Liver (tissue), 9 donors: ENCODE results near the gene SHFL. TPM values are rescaled to one million over a fixed set of nuclear protein-coding genes. Genes with fewer than 3 reads are reported as not detected.

ENCODE experiments used
- DNase-seq: peaks from one replicate; pipeline ENCODE4 v3.0.0-alpha.2; 2017; ENCODE audit warnings: low spot score
- H3K27ac ChIP-seq, 2 donors: one replicate each; pipeline ENCODE4 v1.7.0; 2013; ENCODE audit warnings: inconsistent platforms in 2 of 2, low read length in 2 of 2, control low read depth in 1 of 2, low read depth in 1 of 2, mild to moderate bottlenecking in 1 of 2
- H3K27me3 ChIP-seq, 4 donors: one replicate each; pipeline versions ENCODE4 v1.6.1 to v1.7.0; 2013; ENCODE audit warnings: low read length in 3 of 4, inconsistent platforms in 1 of 4, mild to moderate bottlenecking in 1 of 4, moderate library complexity in 1 of 4; ENCODE audit not compliant: control insufficient read depth in 4 of 4, insufficient read depth in 4 of 4
- H3K36me3 ChIP-seq, 4 donors: one replicate each; pipeline versions ENCODE4 v1.6.1 to v1.7.0; 2013; ENCODE audit warnings: low read length in 3 of 4, mild to moderate bottlenecking in 3 of 4, low read depth in 1 of 4, moderate library complexity in 1 of 4; ENCODE audit not compliant: control insufficient read depth in 4 of 4, insufficient read depth in 3 of 4
- H3K4me1 ChIP-seq, 4 donors: one replicate each; pipeline versions ENCODE4 v1.6.1 to v1.7.0; 2013; ENCODE audit warnings: low read length in 3 of 4, mild to moderate bottlenecking in 3 of 4, moderate library complexity in 1 of 4; ENCODE audit not compliant: control insufficient read depth in 4 of 4, insufficient read depth in 4 of 4
- H3K4me3 ChIP-seq, 3 donors: one replicate each; pipeline versions ENCODE4 v1.6.1 to v1.7.0; 2013; ENCODE audit warnings: low read length in 3 of 3, control low read depth in 1 of 3, low read depth in 1 of 3, mild to moderate bottlenecking in 1 of 3
- H3K9ac ChIP-seq, 2 donors: one replicate each; pipeline ENCODE4 v1.7.0; 2013; ENCODE audit warnings: low read length in 2 of 2, mild to moderate bottlenecking in 2 of 2, moderate library complexity in 2 of 2, control low read depth in 1 of 2, low read depth in 1 of 2
- H3K9me3 ChIP-seq, 4 donors: one replicate each; pipeline versions ENCODE4 v1.6.1 to v1.7.0; 2013; ENCODE audit warnings: low read length in 3 of 4; ENCODE audit not compliant: control insufficient read depth in 4 of 4
- EGR1 ChIP-seq, 2 donors: IDR thresholded peaks; 2 replicates each; pipeline ENCODE4 v1.6.1; 2016 to 2018; ENCODE audit warnings: antibody characterized with exemption in 2 of 2, low read depth in 2 of 2
- FOXA1 ChIP-seq: IDR thresholded peaks from 2 replicates; pipeline ENCODE4 v1.6.1; 2016; ENCODE audit warnings: antibody characterized with exemption
- FOXA2 ChIP-seq: IDR thresholded peaks from 2 replicates; pipeline ENCODE4 v1.6.1; 2016; ENCODE audit warnings: antibody characterized with exemption
- GABPA ChIP-seq, 2 donors: IDR thresholded peaks in 1 of 2; conservative IDR thresholded peaks in 1 of 2; 2 replicates each; pipeline ENCODE4 v1.6.1; 2016; ENCODE audit warnings: antibody characterized with exemption in 2 of 2, mild to moderate bottlenecking in 1 of 2, moderate library complexity in 1 of 2
- HNF4A ChIP-seq, 2 donors: conservative IDR thresholded peaks; 2 replicates each; pipeline ENCODE4 v1.6.1; 2016; ENCODE audit warnings: antibody characterized with exemption in 2 of 2, mild to moderate bottlenecking in 2 of 2
- HNF4G ChIP-seq: IDR thresholded peaks from 2 replicates; pipeline ENCODE4 v1.6.1; 2016; ENCODE audit warnings: antibody characterized with exemption
- JUND ChIP-seq, 2 donors: IDR thresholded peaks; 2 replicates each; pipeline ENCODE4 v1.6.1; 2016; ENCODE audit warnings: antibody characterized with exemption in 2 of 2
- NR2F2 ChIP-seq: IDR thresholded peaks from 2 replicates; pipeline ENCODE4 v1.6.1; 2016; ENCODE audit warnings: antibody characterized with exemption
- RAD21 ChIP-seq, 2 donors: IDR thresholded peaks; 2 replicates each; pipeline ENCODE4 v1.6.1; 2016; ENCODE audit warnings: antibody characterized with exemption in 2 of 2, mild to moderate bottlenecking in 2 of 2
- RXRA ChIP-seq, 2 donors: IDR thresholded peaks; 2 replicates each; pipeline ENCODE4 v1.6.1; 2017 to 2018; ENCODE audit warnings: antibody characterized with exemption in 2 of 2, mild to moderate bottlenecking in 1 of 2
- SP1 ChIP-seq: IDR thresholded peaks from 2 replicates; pipeline ENCODE4 v1.6.1; 2018; ENCODE audit warnings: antibody characterized with exemption, mild to moderate bottlenecking
- TAF1 ChIP-seq: conservative IDR thresholded peaks from 2 replicates; pipeline ENCODE4 v1.6.1; 2016; ENCODE audit warnings: antibody characterized with exemption, mild to moderate bottlenecking
- YY1 ChIP-seq: IDR thresholded peaks from 2 replicates; pipeline ENCODE4 v1.6.1; 2016; ENCODE audit warnings: antibody characterized with exemption, mild to moderate bottlenecking
- WGBS: extraction: QIAGEN DNeasy Blood & Tissue Kit; methylation state at CpG from one replicate; pipeline ENCODE4 v1.1.7; 2013; 5-methylcytosine and 5-hydroxymethylcytosine counted together
- polyA plus RNA-seq, 2 donors: library from polyadenylated mRNA; stranded (reverse) in 1 of 2; unstranded in 1 of 2; fragments of 200-250 nt in 1 of 2; fragments of >200 nt in 1 of 2; fragmentation: Nextera tagmentation in 1 of 2; extraction: Ambion mirVana in 1 of 2; gene quantifications; one replicate each; pipeline versions ENCODE4 v1.2.1 to v1.2.3, GENCODE V29; 2013 to 2015
- total RNA-seq, 2 donors: library from RNA; depleted of rRNA; stranded (reverse); fragments of >200 nt; gene quantifications; one replicate each; pipeline ENCODE4 v1.2.3, GENCODE V29; 2014
- TF ChIP-seq, protein P1 (sequence below): IDR thresholded peaks from 2 replicates; pipeline ENCODE4 v1.6.1; 2016; ENCODE audit warnings: antibody characterized with exemption
- TF ChIP-seq, protein P2 (sequence below): IDR thresholded peaks from 2 replicates; pipeline ENCODE4 v1.6.1; 2016; ENCODE audit warnings: antibody characterized with exemption
- TF ChIP-seq, protein P3 (sequence below): fragments of 150-350 bp; IDR thresholded peaks from 2 replicates; pipeline ENCODE4 v1.5.1; 2017; ENCODE audit warnings: improper control_type of control experiment, low read depth, low read length; ENCODE audit not compliant: missing input control
- TF ChIP-seq, protein P4 (sequence below): IDR thresholded peaks from 2 replicates; pipeline ENCODE4 v1.6.1; 2016; ENCODE audit warnings: antibody characterized with exemption, mild to moderate bottlenecking
- TF ChIP-seq, protein P5 (sequence below): IDR thresholded peaks from 2 replicates; pipeline ENCODE4 v1.6.1; 2016; ENCODE audit warnings: antibody characterized with exemption
- donor health status: healthy.
- donor health status: healthy.
- donor health status: healthy.
- donor health status: healthy.
- donor health status: healthy.

SHFL gene
- total and polyA plus RNA-seq, 4 donors: 13.1 to 104 (median 84.7) TPM

DNA sequence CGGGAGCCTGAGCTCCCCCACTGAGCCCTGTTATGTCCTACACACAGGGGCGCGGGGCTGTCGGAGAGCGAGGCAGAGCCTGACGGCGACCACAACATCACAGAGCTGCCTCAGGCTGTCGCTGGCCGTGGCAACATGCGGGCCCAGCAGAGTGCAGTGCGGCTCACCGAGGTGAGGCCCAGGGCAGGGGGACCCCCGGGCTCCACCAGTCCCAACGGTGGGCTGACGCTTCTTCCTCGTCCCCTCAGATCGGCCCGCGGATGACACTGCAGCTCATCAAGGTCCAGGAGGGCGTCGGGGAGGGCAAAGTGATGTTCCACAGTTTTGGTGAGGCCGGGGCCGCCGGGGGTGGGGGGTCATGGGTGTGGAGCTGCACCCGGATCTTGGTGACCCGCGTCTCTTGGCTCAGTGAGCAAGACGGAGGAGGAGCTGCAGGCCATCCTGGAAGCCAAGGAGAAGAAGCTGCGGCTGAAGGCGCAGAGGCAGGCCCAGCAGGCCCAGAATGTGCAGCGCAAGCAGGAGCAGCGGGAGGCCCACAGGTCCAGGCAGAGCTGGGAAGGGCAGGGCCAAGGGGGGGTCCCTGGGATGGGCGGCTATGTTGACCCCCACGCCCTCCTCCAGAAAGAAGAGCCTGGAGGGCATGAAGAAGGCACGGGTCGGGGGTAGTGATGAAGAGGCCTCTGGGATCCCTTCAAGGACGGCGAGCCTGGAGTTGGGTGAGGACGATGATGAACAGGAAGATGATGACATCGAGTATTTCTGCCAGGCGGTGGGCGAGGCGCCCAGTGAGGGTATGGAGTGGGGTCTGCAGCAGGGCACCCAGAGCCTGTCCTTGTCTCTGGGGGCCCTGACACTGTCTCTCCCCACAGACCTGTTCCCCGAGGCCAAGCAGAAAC lies 24.2 kb downstream of the SHFL start:
- no peak for DNase-seq
- no peak overlapping the region for H3K27ac ChIP-seq
- no peak overlapping the region for H3K4me3 ChIP-seq
- H3K4me1 ChIP-seq: peaks cover 0 to 13% (median 11%) of the 10 kb centered on the region in 4 donors
- H3K27me3 ChIP-seq: no peaks in the 10 kb centered on the region
- WGBS: 94% methylated on average over 44 of the region's 44 CpGs
- no peak overlapping the region for H3K9ac ChIP-seq
- no peaks in the 10 kb centered on the region for H3K9me3 ChIP-seq
- peaks cover 15 to 48% (median 23%) of the 10 kb centered on the region in 4 donors for H3K36me3 ChIP-seq
- TF ChIP-seq, protein P1, sequence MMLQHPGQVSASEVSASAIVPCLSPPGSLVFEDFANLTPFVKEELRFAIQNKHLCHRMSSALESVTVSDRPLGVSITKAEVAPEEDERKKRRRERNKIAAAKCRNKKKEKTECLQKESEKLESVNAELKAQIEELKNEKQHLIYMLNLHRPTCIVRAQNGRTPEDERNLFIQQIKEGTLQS: no peak
- TF ChIP-seq NR2F2: no peak
- no peak for TF ChIP-seq GABPA (IDR thresholded peaks at IDR 0.05 in 1 of 2, conservative IDR thresholded peaks at IDR 0.05 in 1 of 2)
- no peak for TF ChIP-seq FOXA1
- no peak for TF ChIP-seq RXRA (IDR thresholded peaks at IDR 0.05)
- no peak for TF ChIP-seq HNF4G
- TF ChIP-seq, protein P2, sequence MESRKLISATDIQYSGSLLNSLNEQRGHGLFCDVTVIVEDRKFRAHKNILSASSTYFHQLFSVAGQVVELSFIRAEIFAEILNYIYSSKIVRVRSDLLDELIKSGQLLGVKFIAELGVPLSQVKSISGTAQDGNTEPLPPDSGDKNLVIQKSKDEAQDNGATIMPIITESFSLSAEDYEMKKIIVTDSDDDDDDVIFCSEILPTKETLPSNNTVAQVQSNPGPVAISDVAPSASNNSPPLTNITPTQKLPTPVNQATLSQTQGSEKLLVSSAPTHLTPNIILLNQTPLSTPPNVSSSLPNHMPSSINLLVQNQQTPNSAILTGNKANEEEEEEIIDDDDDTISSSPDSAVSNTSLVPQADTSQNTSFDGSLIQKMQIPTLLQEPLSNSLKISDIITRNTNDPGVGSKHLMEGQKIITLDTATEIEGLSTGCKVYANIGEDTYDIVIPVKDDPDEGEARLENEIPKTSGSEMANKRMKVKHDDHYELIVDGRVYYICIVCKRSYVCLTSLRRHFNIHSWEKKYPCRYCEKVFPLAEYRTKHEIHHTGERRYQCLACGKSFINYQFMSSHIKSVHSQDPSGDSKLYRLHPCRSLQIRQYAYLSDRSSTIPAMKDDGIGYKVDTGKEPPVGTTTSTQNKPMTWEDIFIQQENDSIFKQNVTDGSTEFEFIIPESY: no peak
- TF ChIP-seq FOXA2: no peak
- no peak for TF ChIP-seq JUND (IDR thresholded peaks at IDR 0.05)
- no peak for TF ChIP-seq TAF1
- TF ChIP-seq RAD21 (IDR thresholded peaks at IDR 0.05): no peak
- TF ChIP-seq EGR1 (IDR thresholded peaks at IDR 0.05; ENCODE audit: low read depth in 2 of 2): no peak
- no peak for TF ChIP-seq SP1
- no peak for TF ChIP-seq YY1
- TF ChIP-seq, protein P3, sequence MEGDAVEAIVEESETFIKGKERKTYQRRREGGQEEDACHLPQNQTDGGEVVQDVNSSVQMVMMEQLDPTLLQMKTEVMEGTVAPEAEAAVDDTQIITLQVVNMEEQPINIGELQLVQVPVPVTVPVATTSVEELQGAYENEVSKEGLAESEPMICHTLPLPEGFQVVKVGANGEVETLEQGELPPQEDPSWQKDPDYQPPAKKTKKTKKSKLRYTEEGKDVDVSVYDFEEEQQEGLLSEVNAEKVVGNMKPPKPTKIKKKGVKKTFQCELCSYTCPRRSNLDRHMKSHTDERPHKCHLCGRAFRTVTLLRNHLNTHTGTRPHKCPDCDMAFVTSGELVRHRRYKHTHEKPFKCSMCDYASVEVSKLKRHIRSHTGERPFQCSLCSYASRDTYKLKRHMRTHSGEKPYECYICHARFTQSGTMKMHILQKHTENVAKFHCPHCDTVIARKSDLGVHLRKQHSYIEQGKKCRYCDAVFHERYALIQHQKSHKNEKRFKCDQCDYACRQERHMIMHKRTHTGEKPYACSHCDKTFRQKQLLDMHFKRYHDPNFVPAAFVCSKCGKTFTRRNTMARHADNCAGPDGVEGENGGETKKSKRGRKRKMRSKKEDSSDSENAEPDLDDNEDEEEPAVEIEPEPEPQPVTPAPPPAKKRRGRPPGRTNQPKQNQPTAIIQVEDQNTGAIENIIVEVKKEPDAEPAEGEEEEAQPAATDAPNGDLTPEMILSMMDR: no peak

DNA sequence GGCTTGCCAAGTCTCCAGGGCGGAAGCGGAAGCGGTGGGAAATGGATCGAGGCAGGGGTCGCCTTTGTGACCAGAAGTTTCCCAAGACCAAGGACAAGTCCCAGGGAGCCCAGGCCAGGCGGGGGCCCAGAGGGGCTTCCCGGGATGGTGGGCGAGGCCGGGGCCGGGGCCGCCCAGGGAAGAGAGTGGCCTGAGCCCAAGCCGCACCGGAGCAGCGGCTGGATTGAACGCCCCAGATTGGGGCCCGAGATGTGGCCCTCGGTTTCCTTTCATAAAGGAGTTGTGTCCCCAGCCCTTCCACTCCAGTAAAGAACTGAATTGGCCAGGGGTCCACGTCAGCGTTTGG lies 24.8 kb downstream of the SHFL start:
- H3K4me1 ChIP-seq: peaks cover 0 to 13% (median 9%) of the 10 kb centered on the region in 4 donors
- WGBS: 90% methylated on average over 19 of the region's 19 CpGs
- TF ChIP-seq, protein P4, sequence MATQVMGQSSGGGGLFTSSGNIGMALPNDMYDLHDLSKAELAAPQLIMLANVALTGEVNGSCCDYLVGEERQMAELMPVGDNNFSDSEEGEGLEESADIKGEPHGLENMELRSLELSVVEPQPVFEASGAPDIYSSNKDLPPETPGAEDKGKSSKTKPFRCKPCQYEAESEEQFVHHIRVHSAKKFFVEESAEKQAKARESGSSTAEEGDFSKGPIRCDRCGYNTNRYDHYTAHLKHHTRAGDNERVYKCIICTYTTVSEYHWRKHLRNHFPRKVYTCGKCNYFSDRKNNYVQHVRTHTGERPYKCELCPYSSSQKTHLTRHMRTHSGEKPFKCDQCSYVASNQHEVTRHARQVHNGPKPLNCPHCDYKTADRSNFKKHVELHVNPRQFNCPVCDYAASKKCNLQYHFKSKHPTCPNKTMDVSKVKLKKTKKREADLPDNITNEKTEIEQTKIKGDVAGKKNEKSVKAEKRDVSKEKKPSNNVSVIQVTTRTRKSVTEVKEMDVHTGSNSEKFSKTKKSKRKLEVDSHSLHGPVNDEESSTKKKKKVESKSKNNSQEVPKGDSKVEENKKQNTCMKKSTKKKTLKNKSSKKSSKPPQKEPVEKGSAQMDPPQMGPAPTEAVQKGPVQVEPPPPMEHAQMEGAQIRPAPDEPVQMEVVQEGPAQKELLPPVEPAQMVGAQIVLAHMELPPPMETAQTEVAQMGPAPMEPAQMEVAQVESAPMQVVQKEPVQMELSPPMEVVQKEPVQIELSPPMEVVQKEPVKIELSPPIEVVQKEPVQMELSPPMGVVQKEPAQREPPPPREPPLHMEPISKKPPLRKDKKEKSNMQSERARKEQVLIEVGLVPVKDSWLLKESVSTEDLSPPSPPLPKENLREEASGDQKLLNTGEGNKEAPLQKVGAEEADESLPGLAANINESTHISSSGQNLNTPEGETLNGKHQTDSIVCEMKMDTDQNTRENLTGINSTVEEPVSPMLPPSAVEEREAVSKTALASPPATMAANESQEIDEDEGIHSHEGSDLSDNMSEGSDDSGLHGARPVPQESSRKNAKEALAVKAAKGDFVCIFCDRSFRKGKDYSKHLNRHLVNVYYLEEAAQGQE: no peak
- no peak for TF ChIP-seq NR2F2
- no peak for TF ChIP-seq HNF4G
- TF ChIP-seq YY1: no peak
- TF ChIP-seq JUND (IDR thresholded peaks at IDR 0.05): no peak
- TF ChIP-seq HNF4A (conservative IDR thresholded peaks at IDR 0.05): no peak
- TF ChIP-seq FOXA1: no peak
- TF ChIP-seq, protein P3: no peak
- TF ChIP-seq RAD21 (IDR thresholded peaks at IDR 0.05): no peak
- no peak for TF ChIP-seq GABPA (IDR thresholded peaks at IDR 0.05 in 1 of 2, conservative IDR thresholded peaks at IDR 0.05 in 1 of 2)
- TF ChIP-seq, protein P2: no peak
- no peak for TF ChIP-seq FOXA2
- no peak for TF ChIP-seq EGR1 (IDR thresholded peaks at IDR 0.05; ENCODE audit: low read depth in 2 of 2)
- TF ChIP-seq, protein P5, sequence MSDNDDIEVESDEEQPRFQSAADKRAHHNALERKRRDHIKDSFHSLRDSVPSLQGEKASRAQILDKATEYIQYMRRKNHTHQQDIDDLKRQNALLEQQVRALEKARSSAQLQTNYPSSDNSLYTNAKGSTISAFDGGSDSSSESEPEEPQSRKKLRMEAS: no peak
- no peak for TF ChIP-seq RXRA (IDR thresholded peaks at IDR 0.05)

More for the DNA sequence above, 24.8 kb downstream of the SHFL start:
- H3K27ac ChIP-seq: no peak overlapping the region
- H3K9ac ChIP-seq: no peak overlapping the region
- H3K27me3 ChIP-seq: no peaks in the 10 kb centered on the region
- DNase-seq: no peak
- H3K4me3 ChIP-seq: no peak overlapping the region
- no peaks in the 10 kb centered on the region for H3K9me3 ChIP-seq
- peaks cover 15 to 55% (median 28%) of the 10 kb centered on the region in 4 donors for H3K36me3 ChIP-seq
